Prostate gland (tissue), 2 donors: ENCODE measurements around the gene SERINC5.

Experiments
- POLR2A ChIP-seq: fragments of 450-650 bp; IDR thresholded peaks from one replicate; pipeline ENCODE4 v1.6.1; 2016; ENCODE audit warnings: antibody characterized with exemption, mild to moderate bottlenecking
- POLR2AphosphoS5 ChIP-seq: sonication (generic); formaldehyde crosslinking; IDR thresholded peaks from one replicate; pipeline ENCODE4 v1.6.1; 2017; ENCODE audit warnings: antibody characterized with exemption
- TF ChIP-seq, protein P1 (sequence below), 4 experiments: fragments of 200-600 bp in 2 of 4; fragments of 450-650 bp in 2 of 4; sonication (generic) in 2 of 4; IDR thresholded peaks; 1 replicate in 3 of 4; 2 replicates in 1 of 4; pipeline ENCODE4 v1.5.1; 2016 to 2019; ENCODE audit warnings: antibody characterized with exemption in 4 of 4, mild to moderate bottlenecking in 2 of 4, moderate library complexity in 2 of 4

GRCh38 chr5:80299601-80300000 lies 43.8 kb upstream of the SERINC5 start:
- TF ChIP-seq, protein P1, sequence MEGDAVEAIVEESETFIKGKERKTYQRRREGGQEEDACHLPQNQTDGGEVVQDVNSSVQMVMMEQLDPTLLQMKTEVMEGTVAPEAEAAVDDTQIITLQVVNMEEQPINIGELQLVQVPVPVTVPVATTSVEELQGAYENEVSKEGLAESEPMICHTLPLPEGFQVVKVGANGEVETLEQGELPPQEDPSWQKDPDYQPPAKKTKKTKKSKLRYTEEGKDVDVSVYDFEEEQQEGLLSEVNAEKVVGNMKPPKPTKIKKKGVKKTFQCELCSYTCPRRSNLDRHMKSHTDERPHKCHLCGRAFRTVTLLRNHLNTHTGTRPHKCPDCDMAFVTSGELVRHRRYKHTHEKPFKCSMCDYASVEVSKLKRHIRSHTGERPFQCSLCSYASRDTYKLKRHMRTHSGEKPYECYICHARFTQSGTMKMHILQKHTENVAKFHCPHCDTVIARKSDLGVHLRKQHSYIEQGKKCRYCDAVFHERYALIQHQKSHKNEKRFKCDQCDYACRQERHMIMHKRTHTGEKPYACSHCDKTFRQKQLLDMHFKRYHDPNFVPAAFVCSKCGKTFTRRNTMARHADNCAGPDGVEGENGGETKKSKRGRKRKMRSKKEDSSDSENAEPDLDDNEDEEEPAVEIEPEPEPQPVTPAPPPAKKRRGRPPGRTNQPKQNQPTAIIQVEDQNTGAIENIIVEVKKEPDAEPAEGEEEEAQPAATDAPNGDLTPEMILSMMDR (IDR thresholded peaks at IDR 0.05) = no peak
- TF ChIP-seq POLR2A (no peak), POLR2AphosphoS5 (no peak)
